HepG2 (cell line): ENCODE data around the gene CAMK4. TPM values are rescaled to one million over a fixed set of nuclear protein-coding genes. Genes with fewer than 3 reads are reported as not detected.
A peak's percentile ranks its signal among the peaks of the same experiment; 100 is the strongest.

Experiments
- CBX1 ChIP-seq: IDR thresholded peaks from one replicate; pipeline ENCODE4 v1.6.1; 2016; ENCODE audit warnings: antibody characterized with exemption, low read depth
- ESRRA ChIP-seq: sonication (generic); formaldehyde crosslinking; IDR thresholded peaks from 2 replicates; pipeline ENCODE4 v1.5.1; 2020; ENCODE audit warnings: mild to moderate bottlenecking, low read depth, missing genetic modification reagents
- GATA4 ChIP-seq: sonication (generic); IDR thresholded peaks from 2 replicates; pipeline ENCODE4 v1.6.1; 2016; ENCODE audit warnings: antibody characterized with exemption, low read depth, borderline replicate concordance
- KDM6A ChIP-seq: IDR thresholded peaks from 2 replicates; pipeline ENCODE4 v1.6.1; 2016; ENCODE audit warnings: low read depth
- KLF16 ChIP-seq, 2 experiments: sonication (generic) in 1 of 2; formaldehyde crosslinking in 1 of 2; IDR thresholded peaks; 2 replicates each; pipeline versions ENCODE4 v1.6.1 to v1.8.0; 2016 to 2023; ENCODE audit warnings: missing genetic modification reagents in 2 of 2, missing compliant biosample characterization in 1 of 2
- NFATC3 ChIP-seq: sonication (generic); formaldehyde crosslinking; IDR thresholded peaks from 2 replicates; pipeline ENCODE4 v1.5.1; 2020; ENCODE audit warnings: mild to moderate bottlenecking, missing genetic modification reagents
- PLRG1 ChIP-seq: fragments of 450-650 bp; conservative IDR thresholded peaks from 2 replicates; pipeline ENCODE4 v1.6.1; 2016
- POLR2AphosphoS5 ChIP-seq: IDR thresholded peaks from 2 replicates; pipeline ENCODE4 v1.6.1; 2012; ENCODE audit warnings: low read depth, low read length
- ZC3H4 ChIP-seq: sonication (generic); formaldehyde crosslinking; IDR thresholded peaks from 2 replicates; pipeline ENCODE4 v1.4.0; 2020; ENCODE audit warnings: missing genetic modification reagents, borderline replicate concordance
- ZNF143 ChIP-seq: sonication (generic); formaldehyde crosslinking; IDR thresholded peaks from 2 replicates; pipeline ENCODE4 v1.4.0; 2020; ENCODE audit warnings: missing genetic modification reagents
- ZNF24 ChIP-seq: fragments of 450-650 bp; IDR thresholded peaks from 2 replicates; pipeline ENCODE4 v1.6.1; 2017; ENCODE audit warnings: antibody characterized with exemption, mild to moderate bottlenecking
- ZNF256 ChIP-seq: sonication (generic); formaldehyde crosslinking; conservative IDR thresholded peaks from 2 replicates; pipeline ENCODE4 v1.4.0; 2020; ENCODE audit warnings: missing genetic modification reagents
- ZNF3 ChIP-seq: IDR thresholded peaks from 2 replicates; pipeline ENCODE4 v1.7.0; 2017; ENCODE audit warnings: inconsistent platforms
- ZNF331 ChIP-seq: sonication (generic); formaldehyde crosslinking; IDR thresholded peaks from 2 replicates; pipeline ENCODE4 v1.4.0; 2020; ENCODE audit warnings: missing genetic modification reagents
- ZNF496 ChIP-seq: sonication (generic); formaldehyde crosslinking; IDR thresholded peaks from 2 replicates; pipeline ENCODE4 v1.8.1; 2023; ENCODE audit warnings: mild to moderate bottlenecking, moderate library complexity, missing genetic modification reagents; ENCODE audit not compliant: insufficient replicate concordance
- ZNF589 ChIP-seq: sonication (generic); formaldehyde crosslinking; conservative IDR thresholded peaks from 2 replicates; pipeline ENCODE4 v1.8.0; 2022; ENCODE audit warnings: mild to moderate bottlenecking, moderate library complexity, missing genetic modification reagents
- polyA plus RNA-seq, 8 experiments: library from polyadenylated mRNA; depleted of rRNA in 3 of 8; stranded (reverse) in 7 of 8; unstranded in 1 of 8; fragments of >200 nt; fragmentation: Illumina TruSeq in 4 of 8; extraction: Trizol in 4 of 8; gene quantifications; 2 replicates each; pipeline versions ENCODE4 v1.2.1 to v1.2.3, GENCODE V29; 2011 to 2016; ENCODE audit warnings: low read depth in 4 of 8, missing spikeins in 1 of 8, mixed read lengths in 1 of 8; ENCODE audit not compliant: insufficient read depth in 1 of 8
- total RNA-seq, 5 experiments: library from RNA; depleted of rRNA; stranded (reverse); fragments of >200 nt; fragmentation: Illumina TruSeq; extraction: Trizol; gene quantifications; 2 replicates each; pipeline ENCODE4 v1.2.3, GENCODE V29; 2016; ENCODE audit warnings: low read depth in 1 of 5
- TF ChIP-seq, protein P1 (sequence below): sonication (generic); formaldehyde crosslinking; IDR thresholded peaks from 2 replicates; pipeline ENCODE4 v1.5.0; 2020; ENCODE audit warnings: mild to moderate bottlenecking, missing genetic modification reagents, borderline replicate concordance
- TF ChIP-seq, protein P2 (sequence below): sonication (generic); formaldehyde crosslinking; IDR thresholded peaks from 2 replicates; pipeline ENCODE4 v1.4.0; 2020; ENCODE audit warnings: mild to moderate bottlenecking, missing genetic modification reagents
- TF ChIP-seq, protein P3 (sequence below): sonication (generic); formaldehyde crosslinking; IDR thresholded peaks from 2 replicates; pipeline ENCODE4 v1.9.0; 2022; ENCODE audit warnings: low read depth, missing genetic modification reagents

CAMK4 gene
- total and polyA plus RNA-seq, 2 of the 13 experiments (the other 11 are each of a cell fraction or from before 2014, with no cell fraction given), result not detected

DNA sequence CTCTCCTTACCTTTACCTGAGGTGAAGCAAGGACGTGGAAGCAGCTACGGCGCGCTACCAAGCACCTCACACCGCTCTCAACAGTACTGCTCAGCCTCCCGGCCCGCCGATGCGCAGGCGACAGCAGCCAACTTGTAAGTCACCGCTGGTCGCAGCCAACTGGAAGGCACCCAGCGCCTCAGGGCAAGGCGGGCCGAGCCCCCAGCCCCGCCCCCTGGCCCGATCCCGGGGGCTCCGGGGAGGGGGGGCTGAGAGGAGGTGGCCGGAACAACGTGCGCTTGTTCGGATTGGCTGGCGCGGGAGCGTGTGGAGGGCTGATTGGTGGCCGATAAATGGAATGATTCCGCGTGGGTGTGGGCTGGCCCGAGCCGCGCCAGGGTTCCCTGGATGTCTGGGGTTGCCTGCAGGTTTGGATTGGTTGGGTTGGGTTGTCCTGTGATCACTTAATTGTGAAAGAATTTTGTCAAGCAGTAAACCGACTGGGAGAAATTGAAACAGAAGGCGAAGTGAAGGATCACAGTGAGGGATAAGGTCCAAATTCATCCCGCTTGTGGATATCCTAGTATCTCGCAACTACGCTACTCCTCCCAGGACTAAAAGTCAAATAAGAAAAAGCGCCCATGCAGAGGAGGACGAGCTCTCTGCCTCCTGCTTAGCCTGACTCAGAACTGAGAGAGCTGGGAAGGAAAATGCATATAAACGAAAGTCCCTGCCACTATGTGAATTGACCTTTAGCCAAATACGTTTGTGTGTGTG, 288.4 kb downstream of the CAMK4 start, which contains the start of gene STARD4 (continued):
- TF ChIP-seq ESRRA (no peak; the same call in 1 of the 2 replicates), KDM6A (CRISPR knock-in tag) (no peak), POLR2AphosphoS5 (peak; percentile 91), ZNF3 (CRISPR knock-in tag) (0 out of 2 replicates have a peak, but pooled peaks have one; percentile 4), ZNF256 (CRISPR knock-in tag) (no peak), CBX1 (peak; percentile 46), ZNF331 (CRISPR knock-in tag) (peak; percentile 80), NFATC3 (no peak), ZNF24 (no peak), GATA4 (peak; percentile 85; the same call in 1 of the 2 replicates), KLF16 (CRISPR knock-in tag; IDR thresholded peaks at IDR 0.05) (peak in 1 of 2 experiments; percentile 80; a peak in 2 of 4 replicates), ZNF589 (CRISPR knock-in tag) (peak; percentile 79; the same call in 1 of the 2 replicates), ZNF496 (CRISPR knock-in tag) (no peak), ZC3H4 (CRISPR knock-in tag) (no peak), PLRG1 (no peak), ZNF143 (CRISPR knock-in tag) (no peak; the same call in 1 of the 2 replicates)
- TF ChIP-seq, protein P1, sequence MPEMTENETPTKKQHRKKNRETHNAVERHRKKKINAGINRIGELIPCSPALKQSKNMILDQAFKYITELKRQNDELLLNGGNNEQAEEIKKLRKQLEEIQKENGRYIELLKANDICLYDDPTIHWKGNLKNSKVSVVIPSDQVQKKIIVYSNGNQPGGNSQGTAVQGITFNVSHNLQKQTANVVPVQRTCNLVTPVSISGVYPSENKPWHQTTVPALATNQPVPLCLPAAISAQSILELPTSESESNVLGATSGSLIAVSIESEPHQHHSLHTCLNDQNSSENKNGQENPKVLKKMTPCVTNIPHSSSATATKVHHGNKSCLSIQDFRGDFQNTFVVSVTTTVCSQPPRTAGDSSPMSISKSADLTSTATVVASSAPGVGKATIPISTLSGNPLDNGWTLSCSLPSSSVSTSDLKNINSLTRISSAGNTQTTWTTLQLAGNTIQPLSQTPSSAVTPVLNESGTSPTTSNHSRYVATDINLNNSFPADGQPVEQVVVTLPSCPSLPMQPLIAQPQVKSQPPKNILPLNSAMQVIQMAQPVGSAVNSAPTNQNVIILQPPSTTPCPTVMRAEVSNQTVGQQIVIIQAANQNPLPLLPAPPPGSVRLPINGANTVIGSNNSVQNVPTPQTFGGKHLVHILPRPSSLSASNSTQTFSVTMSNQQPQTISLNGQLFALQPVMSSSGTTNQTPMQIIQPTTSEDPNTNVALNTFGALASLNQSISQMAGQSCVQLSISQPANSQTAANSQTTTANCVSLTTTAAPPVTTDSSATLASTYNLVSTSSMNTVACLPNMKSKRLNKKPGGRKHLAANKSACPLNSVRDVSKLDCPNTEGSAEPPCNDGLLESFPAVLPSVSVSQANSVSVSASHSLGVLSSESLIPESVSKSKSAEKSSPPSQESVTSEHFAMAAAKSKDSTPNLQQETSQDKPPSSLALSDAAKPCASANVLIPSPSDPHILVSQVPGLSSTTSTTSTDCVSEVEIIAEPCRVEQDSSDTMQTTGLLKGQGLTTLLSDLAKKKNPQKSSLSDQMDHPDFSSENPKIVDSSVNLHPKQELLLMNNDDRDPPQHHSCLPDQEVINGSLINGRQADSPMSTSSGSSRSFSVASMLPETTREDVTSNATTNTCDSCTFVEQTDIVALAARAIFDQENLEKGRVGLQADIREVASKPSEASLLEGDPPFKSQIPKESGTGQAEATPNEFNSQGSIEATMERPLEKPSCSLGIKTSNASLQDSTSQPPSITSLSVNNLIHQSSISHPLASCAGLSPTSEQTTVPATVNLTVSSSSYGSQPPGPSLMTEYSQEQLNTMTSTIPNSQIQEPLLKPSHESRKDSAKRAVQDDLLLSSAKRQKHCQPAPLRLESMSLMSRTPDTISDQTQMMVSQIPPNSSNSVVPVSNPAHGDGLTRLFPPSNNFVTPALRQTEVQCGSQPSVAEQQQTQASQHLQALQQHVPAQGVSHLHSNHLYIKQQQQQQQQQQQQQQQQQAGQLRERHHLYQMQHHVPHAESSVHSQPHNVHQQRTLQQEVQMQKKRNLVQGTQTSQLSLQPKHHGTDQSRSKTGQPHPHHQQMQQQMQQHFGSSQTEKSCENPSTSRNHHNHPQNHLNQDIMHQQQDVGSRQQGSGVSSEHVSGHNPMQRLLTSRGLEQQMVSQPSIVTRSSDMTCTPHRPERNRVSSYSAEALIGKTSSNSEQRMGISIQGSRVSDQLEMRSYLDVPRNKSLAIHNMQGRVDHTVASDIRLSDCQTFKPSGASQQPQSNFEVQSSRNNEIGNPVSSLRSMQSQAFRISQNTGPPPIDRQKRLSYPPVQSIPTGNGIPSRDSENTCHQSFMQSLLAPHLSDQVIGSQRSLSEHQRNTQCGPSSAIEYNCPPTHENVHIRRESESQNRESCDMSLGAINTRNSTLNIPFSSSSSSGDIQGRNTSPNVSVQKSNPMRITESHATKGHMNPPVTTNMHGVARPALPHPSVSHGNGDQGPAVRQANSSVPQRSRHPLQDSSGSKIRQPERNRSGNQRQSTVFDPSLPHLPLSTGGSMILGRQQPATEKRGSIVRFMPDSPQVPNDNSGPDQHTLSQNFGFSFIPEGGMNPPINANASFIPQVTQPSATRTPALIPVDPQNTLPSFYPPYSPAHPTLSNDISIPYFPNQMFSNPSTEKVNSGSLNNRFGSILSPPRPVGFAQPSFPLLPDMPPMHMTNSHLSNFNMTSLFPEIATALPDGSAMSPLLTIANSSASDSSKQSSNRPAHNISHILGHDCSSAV (CRISPR knock-in tag), result no peak
- TF ChIP-seq, protein P2, sequence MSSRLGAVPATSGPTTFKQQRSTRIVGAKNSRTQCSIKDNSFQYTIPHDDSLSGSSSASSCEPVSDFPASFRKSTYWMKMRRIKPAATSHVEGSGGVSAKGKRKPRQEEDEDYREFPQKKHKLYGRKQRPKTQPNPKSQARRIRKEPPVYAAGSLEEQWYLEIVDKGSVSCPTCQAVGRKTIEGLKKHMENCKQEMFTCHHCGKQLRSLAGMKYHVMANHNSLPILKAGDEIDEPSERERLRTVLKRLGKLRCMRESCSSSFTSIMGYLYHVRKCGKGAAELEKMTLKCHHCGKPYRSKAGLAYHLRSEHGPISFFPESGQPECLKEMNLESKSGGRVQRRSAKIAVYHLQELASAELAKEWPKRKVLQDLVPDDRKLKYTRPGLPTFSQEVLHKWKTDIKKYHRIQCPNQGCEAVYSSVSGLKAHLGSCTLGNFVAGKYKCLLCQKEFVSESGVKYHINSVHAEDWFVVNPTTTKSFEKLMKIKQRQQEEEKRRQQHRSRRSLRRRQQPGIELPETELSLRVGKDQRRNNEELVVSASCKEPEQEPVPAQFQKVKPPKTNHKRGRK (CRISPR knock-in tag), result no peak
- TF ChIP-seq, protein P3, sequence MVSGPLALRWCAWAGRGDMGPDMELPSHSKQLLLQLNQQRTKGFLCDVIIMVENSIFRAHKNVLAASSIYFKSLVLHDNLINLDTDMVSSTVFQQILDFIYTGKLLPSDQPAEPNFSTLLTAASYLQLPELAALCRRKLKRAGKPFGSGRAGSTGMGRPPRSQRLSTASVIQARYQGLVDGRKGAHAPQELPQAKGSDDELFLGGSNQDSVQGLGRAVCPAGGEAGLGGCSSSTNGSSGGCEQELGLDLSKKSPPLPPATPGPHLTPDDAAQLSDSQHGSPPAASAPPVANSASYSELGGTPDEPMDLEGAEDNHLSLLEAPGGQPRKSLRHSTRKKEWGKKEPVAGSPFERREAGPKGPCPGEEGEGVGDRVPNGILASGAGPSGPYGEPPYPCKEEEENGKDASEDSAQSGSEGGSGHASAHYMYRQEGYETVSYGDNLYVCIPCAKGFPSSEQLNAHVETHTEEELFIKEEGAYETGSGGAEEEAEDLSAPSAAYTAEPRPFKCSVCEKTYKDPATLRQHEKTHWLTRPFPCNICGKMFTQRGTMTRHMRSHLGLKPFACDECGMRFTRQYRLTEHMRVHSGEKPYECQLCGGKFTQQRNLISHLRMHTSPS (CRISPR knock-in tag), result no peak; the same call in 1 of the 2 replicates
